Lower lobe of right lung (tissue), 2 donors: Measurements from ENCODE around the gene SLC41A1. TPM values are rescaled to one million over a fixed set of nuclear protein-coding genes. Genes with fewer than 3 reads are reported as not detected.
"Not testable (repeated sequence)": the region's sequence is repeated elsewhere in the genome, so short reads cannot be mapped to it uniquely, and the experiment has no call there.

Experiments
- ATAC-seq, 2 donors: fragments of 200-7000 bp; cut with Tn5 transposase; one replicate each; pipeline ENCODE4 v1.9.1; 2020 to 2022; ENCODE audit warnings: mild to moderate bottlenecking in 2 of 2, moderate library complexity in 2 of 2
- DNase-seq: peaks from one replicate; pipeline ENCODE4 v3.0.0-alpha.2; 2020
- H3K27ac ChIP-seq: fragments of 200-600 bp; one replicate; pipeline ENCODE4 v1.8.0; 2022
- H3K27me3 ChIP-seq: fragments of 200-600 bp; one replicate; pipeline ENCODE4 v1.8.0; 2022; ENCODE audit warnings: low read depth
- H3K36me3 ChIP-seq: fragments of 200-600 bp; one replicate; pipeline ENCODE4 v1.8.0; 2022; ENCODE audit warnings: mild to moderate bottlenecking
- H3K4me1 ChIP-seq: fragments of 200-600 bp; one replicate; pipeline ENCODE4 v1.8.0; 2022
- H3K4me3 ChIP-seq: fragments of 200-600 bp; one replicate; pipeline ENCODE4 v1.8.0; 2022; ENCODE audit warnings: mild to moderate bottlenecking
- H3K9me3 ChIP-seq: fragments of 200-600 bp; one replicate; pipeline ENCODE4 v1.8.0; 2022
- intact Hi-C: fragments of 100-400 bp; cut with DNase I; formaldehyde crosslinking; loops from one replicate; pipeline ENCODE4 v1.11.0; 2022
- long read RNA-seq: library from polyadenylated mRNA; unstranded; transcript quantifications from one replicate; pipeline ENCODE4 v2.0.0, GENCODE V29; 2021
- total RNA-seq: library from RNA; stranded (reverse); fragmentation: NEBNext Ultra II Directional; extraction: Animal tissue kit (Norgen Biotek cat#: 25700); gene quantifications from one replicate; pipeline ENCODE4 v1.2.1, GENCODE V29; 2021
- TF ChIP-seq, protein P1 (sequence below): fragments of 200-600 bp; IDR thresholded peaks from one replicate; pipeline ENCODE4 v1.8.0; 2022; ENCODE audit warnings: antibody characterized with exemption, mild to moderate bottlenecking
- donor health status: DM: no; HTN: yes; CAD: no; lungs with severe emphysema.

Gene SLC41A1
- 29.3 TPM for total RNA-seq
- long read RNA-seq, full-length matches to known transcripts: 9 of 26 reads
- long read RNA-seq, partial matches to known transcripts: 16 of 26 reads
- long read RNA-seq, other reads (novel, unspliced or antisense): 1 of 26 reads

DNA sequence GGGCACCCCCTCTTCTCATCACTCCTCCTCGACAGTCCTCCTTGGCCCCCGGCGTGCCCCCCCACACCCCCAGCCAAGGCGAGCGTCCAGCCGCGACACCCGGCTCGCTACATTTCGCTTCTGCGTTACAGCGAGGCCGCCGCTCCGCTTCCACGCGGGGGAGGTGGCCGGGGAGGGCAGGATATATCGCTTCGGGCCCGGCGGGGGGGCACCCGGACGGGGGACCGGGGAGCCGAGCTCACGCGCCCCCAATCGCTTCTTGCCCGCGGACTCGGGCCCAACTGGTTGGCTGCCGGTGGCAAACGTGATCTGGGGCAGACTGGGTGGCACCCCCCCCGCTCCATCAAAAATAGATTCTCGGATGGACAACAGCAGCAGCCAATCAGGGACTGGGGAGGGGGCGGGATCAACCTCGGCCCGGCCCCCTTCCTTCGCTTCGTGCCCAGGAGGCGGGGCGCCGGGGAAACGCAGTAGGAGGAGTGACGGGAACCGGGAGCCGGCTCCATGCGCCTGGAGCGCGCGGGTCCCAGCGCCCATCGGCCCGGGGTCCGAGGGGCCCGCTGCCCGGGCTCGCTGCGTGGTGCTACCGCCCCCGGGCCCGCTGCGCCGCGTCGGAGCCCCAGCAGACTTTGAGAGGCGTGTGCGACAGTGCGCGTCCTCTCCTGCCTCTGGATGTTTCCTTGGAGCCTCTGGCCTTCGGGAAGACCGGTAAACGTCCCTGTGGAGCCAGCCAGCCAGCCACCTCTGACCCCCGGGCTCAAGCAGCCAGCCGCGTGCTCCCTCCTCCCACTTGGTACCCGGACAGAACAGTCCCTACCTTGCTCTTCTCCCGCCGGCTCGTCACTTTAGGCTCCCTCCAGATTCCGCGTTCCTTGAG lies at the start of gene SLC41A1:
SLC41A1 (minus strand) TSS at position 321 of the 877 bp plus-strand sequence. CDS start 2,757 bp downstream, outside the sequence.
- H3K4me3 ChIP-seq: peak within 1 kb of the TSS; percentile 94
- ATAC-seq (peak; percentile 98 to 99), DNase-seq (peak; percentile 94)
- intact Hi-C loops: no loop called here
- TF ChIP-seq, protein P1, sequence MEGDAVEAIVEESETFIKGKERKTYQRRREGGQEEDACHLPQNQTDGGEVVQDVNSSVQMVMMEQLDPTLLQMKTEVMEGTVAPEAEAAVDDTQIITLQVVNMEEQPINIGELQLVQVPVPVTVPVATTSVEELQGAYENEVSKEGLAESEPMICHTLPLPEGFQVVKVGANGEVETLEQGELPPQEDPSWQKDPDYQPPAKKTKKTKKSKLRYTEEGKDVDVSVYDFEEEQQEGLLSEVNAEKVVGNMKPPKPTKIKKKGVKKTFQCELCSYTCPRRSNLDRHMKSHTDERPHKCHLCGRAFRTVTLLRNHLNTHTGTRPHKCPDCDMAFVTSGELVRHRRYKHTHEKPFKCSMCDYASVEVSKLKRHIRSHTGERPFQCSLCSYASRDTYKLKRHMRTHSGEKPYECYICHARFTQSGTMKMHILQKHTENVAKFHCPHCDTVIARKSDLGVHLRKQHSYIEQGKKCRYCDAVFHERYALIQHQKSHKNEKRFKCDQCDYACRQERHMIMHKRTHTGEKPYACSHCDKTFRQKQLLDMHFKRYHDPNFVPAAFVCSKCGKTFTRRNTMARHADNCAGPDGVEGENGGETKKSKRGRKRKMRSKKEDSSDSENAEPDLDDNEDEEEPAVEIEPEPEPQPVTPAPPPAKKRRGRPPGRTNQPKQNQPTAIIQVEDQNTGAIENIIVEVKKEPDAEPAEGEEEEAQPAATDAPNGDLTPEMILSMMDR: no peak
- no peaks in the 10 kb centered on the region for H3K9me3 ChIP-seq
- peaks cover 51% of the 10 kb centered on the region for H3K4me1 ChIP-seq
- H3K36me3 ChIP-seq: peaks cover 9% of the 10 kb centered on the region
- H3K27ac ChIP-seq: peak within 1 kb of the TSS; percentile 88
- H3K27me3 ChIP-seq: no peaks in the 10 kb centered on the region

DNA sequence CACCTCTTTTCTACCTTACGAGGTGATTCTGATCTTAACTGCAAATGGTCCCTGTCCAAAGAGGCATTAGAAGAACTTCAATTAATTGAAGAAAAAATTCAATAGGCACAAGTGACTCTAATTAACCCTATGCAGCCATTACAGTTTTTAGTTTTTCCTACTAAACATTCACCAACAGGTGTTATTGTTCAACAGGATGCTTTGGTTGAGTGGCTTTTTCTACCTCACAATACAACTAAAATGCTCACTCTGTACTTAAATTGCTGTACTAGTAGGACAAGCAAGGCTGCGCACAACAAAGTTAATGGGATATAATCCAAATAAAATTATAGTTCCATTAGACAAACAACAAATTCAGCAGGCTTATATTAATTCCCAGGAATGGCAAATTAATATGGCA lies 48.5 kb upstream of the SLC41A1 start:
- Histone ChIP-seq H3K4me1 (no peaks in the 10 kb centered on the region), H3K4me3 (no peak overlapping the region), H3K36me3 (no peaks in the 10 kb centered on the region), H3K9me3 (peaks cover 2% of the 10 kb centered on the region), H3K27ac (no peak overlapping the region), H3K27me3 (no peaks in the 10 kb centered on the region)
- DNase-seq (no peak), ATAC-seq (no peak)
- TF ChIP-seq, protein P1: no peak
- intact Hi-C loops: no loop called here

DNA sequence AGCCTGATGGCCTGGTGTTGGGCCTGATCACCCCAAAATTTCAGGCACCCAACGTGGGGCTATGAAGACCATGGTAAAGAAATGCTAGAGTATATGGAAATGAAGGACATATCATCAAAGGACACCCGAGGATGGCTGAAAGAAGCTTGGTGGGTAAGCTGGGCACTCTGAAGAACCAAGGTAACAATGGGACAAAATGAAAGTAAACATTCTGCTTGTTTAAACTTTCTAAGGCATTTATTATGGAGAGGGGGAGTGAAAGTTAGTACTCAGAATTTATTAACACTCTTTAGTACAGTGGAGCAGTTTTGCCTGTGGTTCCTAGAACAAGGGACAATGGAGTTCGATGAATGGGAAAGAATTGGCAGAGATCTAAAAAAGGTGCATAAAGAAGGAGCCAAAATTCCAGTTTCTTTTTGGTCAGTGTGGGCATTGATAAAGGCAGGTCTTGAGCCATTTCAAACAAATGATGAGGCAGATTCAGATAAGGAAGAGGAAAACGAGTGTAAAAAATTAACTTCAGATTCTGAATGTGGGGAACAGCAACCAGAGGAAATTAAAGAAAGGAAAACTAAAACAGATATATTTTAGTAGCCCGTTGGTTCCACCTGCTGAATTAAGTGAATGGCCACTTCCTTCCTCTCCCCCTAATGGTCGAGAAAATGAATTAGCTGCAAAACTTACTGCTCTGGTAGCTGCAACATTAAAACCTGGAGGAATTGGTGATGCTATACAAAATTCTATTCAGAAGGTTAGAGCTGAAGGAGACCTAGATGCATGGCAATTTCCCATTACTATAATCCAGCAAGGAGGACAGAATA lies 45.4 kb upstream of the SLC41A1 start:
- Histone ChIP-seq H3K9me3 (peaks cover 9% of the 10 kb centered on the region), H3K4me1 (no peaks in the 10 kb centered on the region), H3K27ac (no peak overlapping the region), H3K4me3 (no peak overlapping the region), H3K36me3 (no peaks in the 10 kb centered on the region), H3K27me3 (no peaks in the 10 kb centered on the region)
- intact Hi-C loops: no loop called here
- no peak for DNase-seq
- no peak for ATAC-seq
- TF ChIP-seq, protein P1: no peak

DNA sequence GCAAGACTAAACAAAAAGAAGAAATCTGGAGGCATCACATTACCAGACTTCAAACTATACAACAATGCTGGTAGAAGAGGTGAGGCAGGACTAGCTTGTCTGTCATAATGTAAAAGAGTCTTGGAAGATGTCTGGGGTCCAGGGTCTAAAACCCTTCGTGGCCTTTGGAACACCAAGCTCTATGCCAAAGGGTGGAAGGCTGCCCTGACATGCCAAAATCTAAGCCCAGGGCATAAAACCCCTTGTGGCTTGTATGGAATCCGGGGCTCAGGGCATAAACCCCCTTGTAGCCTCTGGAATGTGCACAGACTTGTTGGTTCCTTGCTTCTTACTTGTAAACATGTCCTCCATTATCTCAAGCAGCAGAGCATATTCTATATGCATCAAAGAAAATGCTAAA lies 44.5 kb upstream of the SLC41A1 start:
- intact Hi-C loops, H3K4me1 ChIP-seq, ATAC-seq, H3K36me3 ChIP-seq, H3K4me3 ChIP-seq, H3K27me3 ChIP-seq, DNase-seq, H3K27ac ChIP-seq, H3K9me3 ChIP-seq: not testable (repeated sequence)

DNA sequence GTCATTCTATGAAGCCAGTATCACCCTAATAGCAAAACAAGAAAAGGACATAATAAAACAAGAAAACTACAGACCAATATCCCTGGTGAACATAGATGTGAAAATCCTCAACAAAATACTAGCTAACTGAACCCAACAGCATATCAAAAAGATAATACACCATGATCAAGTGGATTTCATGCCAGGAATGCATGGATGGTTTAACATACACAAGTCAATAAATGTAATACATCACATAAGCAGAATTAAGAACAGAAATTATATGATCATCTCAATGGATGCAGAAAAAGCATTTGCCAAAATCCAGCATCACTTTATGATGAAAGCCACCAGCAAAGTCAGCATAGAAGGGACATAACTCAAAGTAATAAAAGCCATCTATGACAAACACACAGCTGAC lies 43.4 kb upstream of the SLC41A1 start:
- Histone ChIP-seq H3K36me3 (no peaks in the 10 kb centered on the region), H3K4me3 (no peak overlapping the region)

More for the DNA sequence above, 43.4 kb upstream of the SLC41A1 start:
- Histone ChIP-seq H3K9me3 (peaks cover 9% of the 10 kb centered on the region), H3K4me1 (no peaks in the 10 kb centered on the region), H3K27ac (no peak overlapping the region), H3K27me3 (no peaks in the 10 kb centered on the region)
- no peak for ATAC-seq
- no peak for DNase-seq
- intact Hi-C loops: no loop called here
- TF ChIP-seq, protein P1: no peak
